GM12878 (cell line): ENCODE data around the gene PTPRS. TPM values are rescaled to one million over a fixed set of nuclear protein-coding genes. Genes with fewer than 3 reads are reported as not detected.

Source experiments
- ATF3 ChIP-seq: IDR thresholded peaks from 2 replicates; pipeline ENCODE4 v1.6.1; 2011; ENCODE audit warnings: low read depth, mild to moderate bottlenecking, low read length, moderate library complexity, borderline replicate concordance; ENCODE audit errors: extremely low read depth
- BCL11A ChIP-seq: IDR thresholded peaks from 2 replicates; pipeline ENCODE4 v1.6.1; 2011; ENCODE audit warnings: low read depth, low read length
- BRCA1 ChIP-seq: IDR thresholded peaks from 2 replicates; pipeline ENCODE4 v1.6.1; 2011; ENCODE audit warnings: low read depth, low read length, improper control_type of control experiment
- EP300 ChIP-seq, 2 experiments: fragments of 150-350 bp in 1 of 2; IDR thresholded peaks; 2 replicates each; pipeline ENCODE4 v1.6.1; 2011 to 2012; ENCODE audit warnings: low read depth in 2 of 2, low read length in 2 of 2, borderline replicate concordance in 1 of 2, improper control_type of control experiment in 1 of 2, inconsistent platforms in 1 of 2; ENCODE audit not compliant: control insufficient read depth in 1 of 2
- HDGF ChIP-seq: fragments of 450-650 bp; IDR thresholded peaks from 2 replicates; pipeline ENCODE4 v1.6.1; 2016; ENCODE audit warnings: antibody characterized with exemption
- IRF3 ChIP-seq: fragments of 450-650 bp; IDR thresholded peaks from 2 replicates; pipeline ENCODE4 v1.6.1; 2014; ENCODE audit warnings: mild to moderate bottlenecking
- NFYA ChIP-seq: IDR thresholded peaks from 2 replicates; pipeline ENCODE4 v1.6.1; 2011; ENCODE audit warnings: low read depth, mild to moderate bottlenecking, low read length, improper control_type of control experiment, borderline replicate concordance
- NRF1 ChIP-seq: conservative IDR thresholded peaks from 2 replicates; pipeline ENCODE4 v1.6.1; 2011; ENCODE audit warnings: mild to moderate bottlenecking, low read depth, low read length, improper control_type of control experiment
- POU2F2 ChIP-seq: IDR thresholded peaks from 3 replicates; pipeline ENCODE4 v1.6.1; 2011; ENCODE audit warnings: low read depth, mild to moderate bottlenecking, low read length, borderline replicate concordance
- RFX5 ChIP-seq: IDR thresholded peaks from 2 replicates; pipeline ENCODE4 v1.6.1; 2011; ENCODE audit warnings: low read depth, low read length, improper control_type of control experiment
- SMAD1 ChIP-seq: fragments of 450-650 bp; IDR thresholded peaks from 2 replicates; pipeline ENCODE4 v1.6.1; 2018; ENCODE audit warnings: mild to moderate bottlenecking, low read depth; ENCODE audit not compliant: partially characterized antibody
- SMARCA5 ChIP-seq: fragments of 450-650 bp; IDR thresholded peaks from 2 replicates; pipeline ENCODE4 v1.6.1; 2017; ENCODE audit warnings: mild to moderate bottlenecking
- SUPT20H ChIP-seq: IDR thresholded peaks from 2 replicates; pipeline ENCODE4 v1.6.1; 2011; ENCODE audit warnings: low read depth, mild to moderate bottlenecking, low read length, moderate library complexity, borderline replicate concordance; ENCODE audit not compliant: control insufficient read depth
- TCF12 ChIP-seq: IDR thresholded peaks from 2 replicates; pipeline ENCODE4 v1.6.1; 2011; ENCODE audit warnings: low read depth, mild to moderate bottlenecking, low read length
- YY1 ChIP-seq: IDR thresholded peaks from 2 replicates; pipeline ENCODE4 v1.6.1; 2011; ENCODE audit warnings: low read depth, mild to moderate bottlenecking, low read length
- polyA plus RNA-seq, 11 experiments: library from polyadenylated mRNA; depleted of rRNA in 4 of 11; unstranded in 6 of 11; stranded (reverse) in 5 of 11; fragments of >200 nt; fragmentation: Nextera tagmentation in 4 of 11; fragmentation: Illumina TruSeq in 1 of 11; extraction: Ambion mirVana in 4 of 11; extraction: Trizol in 1 of 11; gene quantifications; 1 replicate in 1 of 11; 2 replicates in 10 of 11; pipeline versions ENCODE4 v1.2.1 to v1.2.3, GENCODE V29; 2011 to 2016; ENCODE audit warnings: inconsistent platforms in 2 of 11, missing spikeins in 2 of 11, low read depth in 1 of 11
- total RNA-seq, 4 experiments: library from RNA; depleted of rRNA in 3 of 4; stranded (reverse); fragments of >200 nt in 3 of 4; fragmentation: Illumina TruSeq in 1 of 4; extraction: Trizol in 1 of 4; gene quantifications; 2 replicates each; pipeline versions ENCODE4 v1.2.1 to v1.2.3, GENCODE V29; 2013 to 2021
- TF ChIP-seq, protein P1 (sequence below): IDR thresholded peaks from 2 replicates; pipeline ENCODE4 v1.6.1; 2011; ENCODE audit warnings: borderline replicate concordance, low read depth, mild to moderate bottlenecking, moderate library complexity, mixed read lengths, low read length; ENCODE audit not compliant: insufficient read depth; ENCODE audit errors: extremely low read length

The PTPRS gene
- total and polyA plus RNA-seq, 10 of the 15 experiments (the other 5 are each of a cell fraction or from before 2014, with no cell fraction given): 0.09 to 32.1 (median 0.71) TPM

DNA sequence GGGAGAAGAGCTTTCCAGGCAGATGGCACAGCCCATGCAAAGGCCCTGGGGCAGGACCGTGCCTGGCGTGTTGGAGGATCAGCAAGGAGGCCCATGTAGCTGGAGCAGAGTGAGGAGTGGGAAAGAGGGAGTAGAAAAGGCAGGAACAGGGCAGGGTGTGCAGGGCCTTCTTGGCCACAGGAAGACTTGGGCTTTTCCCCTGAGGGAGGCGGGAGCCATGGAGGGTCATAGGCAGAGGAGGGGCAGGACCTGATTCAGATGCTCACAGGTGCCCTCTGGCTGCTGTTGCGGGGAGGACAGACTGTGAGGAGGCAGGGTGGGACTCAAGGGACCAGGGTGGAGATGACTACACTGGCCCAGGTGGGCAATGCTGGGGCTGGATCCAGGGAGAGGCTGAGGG is 13.8 kb upstream of the PTPRS start (continued):
- TF ChIP-seq BRCA1 (no peak), EP300 (IDR thresholded peaks at IDR 0.05; ENCODE audit: borderline replicate concordance in 1 of 2, control insufficient read depth in 1 of 2, low read depth in 2 of 2, low read length in 2 of 2) (no peak), RFX5 (no peak), SMAD1 (no peak), SMARCA5 (peak; percentile 83), NRF1 (no peak), SUPT20H (no peak), BCL11A (no peak), POU2F2 (no peak), YY1 (no peak), ATF3 (no peak), IRF3 (no peak), HDGF (no peak), NFYA (no peak), TCF12 (no peak)
- TF ChIP-seq, protein P1, sequence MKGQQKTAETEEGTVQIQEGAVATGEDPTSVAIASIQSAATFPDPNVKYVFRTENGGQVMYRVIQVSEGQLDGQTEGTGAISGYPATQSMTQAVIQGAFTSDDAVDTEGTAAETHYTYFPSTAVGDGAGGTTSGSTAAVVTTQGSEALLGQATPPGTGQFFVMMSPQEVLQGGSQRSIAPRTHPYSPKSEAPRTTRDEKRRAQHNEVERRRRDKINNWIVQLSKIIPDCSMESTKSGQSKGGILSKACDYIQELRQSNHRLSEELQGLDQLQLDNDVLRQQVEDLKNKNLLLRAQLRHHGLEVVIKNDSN: no peak
